ENCODE results near the gene DENND11. TPM values are rescaled to one million over a fixed set of nuclear protein-coding genes. Genes with fewer than 3 reads are reported as not detected.
A peak's percentile ranks its signal among the peaks of the same experiment; 100 is the strongest.

The DENND11 gene
- total RNA-seq, 3 donors from 2014 or later = 25.6 to 38.1 (median 28.0) TPM

DNA sequence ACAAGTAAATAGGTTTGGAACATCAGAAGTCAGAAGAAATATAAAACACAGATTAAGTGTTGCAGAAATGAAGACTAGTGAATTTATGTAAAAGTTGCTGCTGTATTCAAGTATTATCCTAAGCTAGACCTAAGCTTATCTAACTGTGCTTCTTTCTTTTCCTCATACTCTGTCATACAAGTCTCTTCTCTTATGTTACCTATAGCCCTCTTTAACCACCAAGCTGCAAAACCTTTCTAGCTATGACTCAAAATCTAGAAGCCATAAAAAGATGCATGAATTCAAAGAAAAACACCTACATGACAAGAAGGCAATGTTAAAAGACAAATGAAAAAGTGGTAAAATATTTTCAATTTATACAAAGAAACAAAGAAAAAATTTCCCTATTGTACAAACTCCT is 23.0 kb downstream of the DENND11 start:
- ATAC-seq (no peak), DNase-seq (no peak)
- TF ChIP-seq, protein P1, sequence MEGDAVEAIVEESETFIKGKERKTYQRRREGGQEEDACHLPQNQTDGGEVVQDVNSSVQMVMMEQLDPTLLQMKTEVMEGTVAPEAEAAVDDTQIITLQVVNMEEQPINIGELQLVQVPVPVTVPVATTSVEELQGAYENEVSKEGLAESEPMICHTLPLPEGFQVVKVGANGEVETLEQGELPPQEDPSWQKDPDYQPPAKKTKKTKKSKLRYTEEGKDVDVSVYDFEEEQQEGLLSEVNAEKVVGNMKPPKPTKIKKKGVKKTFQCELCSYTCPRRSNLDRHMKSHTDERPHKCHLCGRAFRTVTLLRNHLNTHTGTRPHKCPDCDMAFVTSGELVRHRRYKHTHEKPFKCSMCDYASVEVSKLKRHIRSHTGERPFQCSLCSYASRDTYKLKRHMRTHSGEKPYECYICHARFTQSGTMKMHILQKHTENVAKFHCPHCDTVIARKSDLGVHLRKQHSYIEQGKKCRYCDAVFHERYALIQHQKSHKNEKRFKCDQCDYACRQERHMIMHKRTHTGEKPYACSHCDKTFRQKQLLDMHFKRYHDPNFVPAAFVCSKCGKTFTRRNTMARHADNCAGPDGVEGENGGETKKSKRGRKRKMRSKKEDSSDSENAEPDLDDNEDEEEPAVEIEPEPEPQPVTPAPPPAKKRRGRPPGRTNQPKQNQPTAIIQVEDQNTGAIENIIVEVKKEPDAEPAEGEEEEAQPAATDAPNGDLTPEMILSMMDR (IDR thresholded peaks at IDR 0.05) = no peak
- H3K4me3 ChIP-seq = no peak overlapping the region
- intact Hi-C loops (cut with DNase I, micrococcal nuclease) = no loop called here
- no peaks in the 10 kb centered on the region for H3K9me3 ChIP-seq
- H3K36me3 ChIP-seq (ENCODE audit: low read depth) = no peaks in the 10 kb centered on the region
- H3K4me1 ChIP-seq (ENCODE audit: low read depth) = no peaks in the 10 kb centered on the region

GRCh38 chr7:141676618-141677017 is 25.3 kb downstream of the DENND11 start:
- no peaks in the 10 kb centered on the region for H3K9me3 ChIP-seq
- intact Hi-C loops (cut with DNase I, micrococcal nuclease) = no loop called here
- H3K4me3 ChIP-seq = no peak overlapping the region
- DNase-seq (no peak), ATAC-seq (no peak)
- no peaks in the 10 kb centered on the region for H3K36me3 ChIP-seq (ENCODE audit: low read depth)
- no peaks in the 10 kb centered on the region for H3K4me1 ChIP-seq (ENCODE audit: low read depth)
- TF ChIP-seq, protein P1 (IDR thresholded peaks at IDR 0.05) = no peak

DNA sequence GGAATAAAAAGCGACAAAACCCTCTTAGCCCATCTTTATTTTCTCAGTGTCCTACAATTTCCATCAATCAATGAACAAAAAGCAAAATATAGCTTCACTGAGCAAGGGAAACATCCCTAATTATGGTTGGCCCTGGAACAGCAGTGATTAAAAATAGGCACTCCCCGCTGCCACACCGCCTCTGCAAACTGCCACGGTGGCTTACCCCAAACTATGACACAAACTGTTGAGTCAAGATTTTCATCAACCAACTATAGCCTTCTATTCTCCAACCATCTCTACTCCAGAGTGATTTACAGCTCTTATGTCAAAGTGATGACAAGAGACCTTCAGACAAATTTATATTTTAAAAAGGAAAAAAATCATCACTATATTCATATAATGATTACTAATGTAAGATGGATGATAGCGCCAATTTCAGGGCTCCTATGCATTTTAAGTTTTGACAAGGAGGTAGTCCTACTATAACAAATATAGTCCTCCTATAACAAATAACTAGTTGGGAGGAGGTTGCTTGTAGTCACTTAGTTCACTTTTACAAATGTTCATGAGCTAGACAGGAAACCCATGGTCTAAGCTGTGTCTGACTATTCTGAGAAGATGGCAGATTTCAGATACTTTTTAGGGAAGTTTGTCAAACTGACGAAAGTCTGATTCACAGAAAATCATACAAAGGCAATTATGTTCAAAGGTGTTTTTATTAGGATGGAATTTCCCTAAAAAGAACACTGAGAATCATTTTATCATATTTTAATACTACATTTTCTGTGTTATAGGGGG is 26.3 kb downstream of the DENND11 start:
- TF ChIP-seq, protein P1 (IDR thresholded peaks at IDR 0.05) = no peak
- DNase-seq = no peak
- Histone ChIP-seq H3K9me3 (no peaks in the 10 kb centered on the region), H3K36me3 (ENCODE audit: low read depth) (no peaks in the 10 kb centered on the region), H3K4me1 (ENCODE audit: low read depth) (no peaks in the 10 kb centered on the region), H3K4me3 (no peak overlapping the region)
- no peak for ATAC-seq
- intact Hi-C loops (cut with DNase I, micrococcal nuclease) = no loop called here

DNA sequence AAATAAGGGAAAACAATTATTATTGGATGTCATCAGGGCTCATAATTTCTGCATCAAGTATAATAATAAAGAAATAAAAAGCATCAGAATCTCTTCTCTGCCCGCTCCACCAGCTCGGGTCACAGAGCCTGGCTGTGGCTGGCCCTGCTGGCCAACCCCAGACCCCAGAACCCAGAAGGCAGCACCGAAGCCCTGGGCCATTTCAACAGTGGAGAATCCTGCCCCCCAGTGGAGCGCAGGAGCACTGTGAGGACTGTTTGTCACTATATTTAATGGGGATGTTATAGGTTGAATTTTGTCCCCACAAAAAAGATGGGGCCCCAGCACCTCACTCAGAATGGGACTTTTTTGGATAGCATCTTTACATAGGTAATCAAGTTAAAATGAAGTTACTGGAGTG is 27.3 kb downstream of the DENND11 start:
- peak in 1 of 3 donors; percentile 12 for DNase-seq
- TF ChIP-seq, protein P1 (IDR thresholded peaks at IDR 0.05) = no peak
- intact Hi-C loops (cut with DNase I, micrococcal nuclease) = no loop called here
- peak; percentile 32 for ATAC-seq
- H3K4me3 ChIP-seq = no peak overlapping the region
- H3K4me1 ChIP-seq (ENCODE audit: low read depth) = no peaks in the 10 kb centered on the region
- H3K9me3 ChIP-seq = no peaks in the 10 kb centered on the region
- H3K36me3 ChIP-seq (ENCODE audit: low read depth) = no peaks in the 10 kb centered on the region

DNA sequence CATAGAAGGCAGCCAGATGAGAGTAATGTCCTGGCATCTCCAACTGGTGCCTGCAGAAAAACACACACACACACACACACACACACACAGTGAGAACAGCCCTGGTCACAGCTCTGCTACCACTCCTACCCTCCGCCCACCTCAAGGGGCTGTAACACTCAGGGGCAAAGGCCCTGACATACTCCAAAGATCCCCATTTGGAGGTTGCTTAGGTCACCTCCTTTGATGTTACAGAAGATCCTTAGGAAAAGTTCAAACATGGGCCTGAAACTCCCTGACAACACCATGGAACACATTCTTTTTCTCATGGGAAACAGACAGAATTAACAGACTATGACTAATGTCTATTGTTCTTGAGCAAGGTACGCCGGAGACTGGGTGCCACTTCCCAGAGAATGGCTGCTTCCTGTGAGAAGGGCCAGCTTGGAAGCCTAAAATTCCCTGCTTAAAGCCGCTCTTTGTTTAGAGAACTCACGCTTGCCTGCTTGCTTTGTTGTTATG is 27.7 kb downstream of the DENND11 start:
- DNase-seq (no peak), ATAC-seq (no peak)
- TF ChIP-seq, protein P1 (IDR thresholded peaks at IDR 0.05) = no peak
- intact Hi-C loops (cut with DNase I, micrococcal nuclease) = no loop called here
- Histone ChIP-seq H3K4me3 (no peak overlapping the region), H3K9me3 (no peaks in the 10 kb centered on the region), H3K4me1 (ENCODE audit: low read depth) (no peaks in the 10 kb centered on the region), H3K36me3 (ENCODE audit: low read depth) (no peaks in the 10 kb centered on the region)
